Choroid plexus epithelial cell (primary cell): ENCODE data around the gene EYA3.

Experiments used
- DNase-seq: peaks from one replicate; pipeline ENCODE4 v3.0.0-alpha.2; 2010; ENCODE audit warnings: low read depth
- H3K4me3 ChIP-seq: 2 replicates; pipeline ENCODE4 v1.5.1; 2011; ENCODE audit warnings: low read depth, mild to moderate bottlenecking, control low read depth, low read length, moderate library complexity
- TF ChIP-seq, protein P1 (sequence below): conservative IDR thresholded peaks from 2 replicates; pipeline ENCODE4 v1.5.1; 2011; ENCODE audit warnings: low read depth, mild to moderate bottlenecking, control low read depth, inconsistent platforms, low read length, moderate library complexity

EYA3 gene

DNA sequence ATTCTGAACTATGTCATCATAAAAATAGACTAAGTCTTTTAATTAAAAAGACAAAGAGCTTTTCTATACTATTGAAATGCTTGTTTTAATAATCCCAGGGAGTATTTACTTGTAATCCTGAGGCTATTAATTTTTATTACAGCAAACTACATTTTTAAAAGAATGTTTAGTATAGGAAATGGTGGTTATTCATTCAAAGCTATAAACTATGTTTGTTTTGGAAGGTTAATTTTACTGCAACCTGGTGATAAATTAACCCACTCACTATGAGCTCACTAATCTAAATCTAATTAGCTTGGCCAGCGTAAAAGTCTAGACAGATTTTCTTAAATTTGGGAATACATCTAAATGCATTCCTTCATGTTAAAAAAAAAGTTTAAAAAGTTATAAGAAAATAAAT, 13.8 kb upstream of the EYA3 start:
- TF ChIP-seq, protein P1, sequence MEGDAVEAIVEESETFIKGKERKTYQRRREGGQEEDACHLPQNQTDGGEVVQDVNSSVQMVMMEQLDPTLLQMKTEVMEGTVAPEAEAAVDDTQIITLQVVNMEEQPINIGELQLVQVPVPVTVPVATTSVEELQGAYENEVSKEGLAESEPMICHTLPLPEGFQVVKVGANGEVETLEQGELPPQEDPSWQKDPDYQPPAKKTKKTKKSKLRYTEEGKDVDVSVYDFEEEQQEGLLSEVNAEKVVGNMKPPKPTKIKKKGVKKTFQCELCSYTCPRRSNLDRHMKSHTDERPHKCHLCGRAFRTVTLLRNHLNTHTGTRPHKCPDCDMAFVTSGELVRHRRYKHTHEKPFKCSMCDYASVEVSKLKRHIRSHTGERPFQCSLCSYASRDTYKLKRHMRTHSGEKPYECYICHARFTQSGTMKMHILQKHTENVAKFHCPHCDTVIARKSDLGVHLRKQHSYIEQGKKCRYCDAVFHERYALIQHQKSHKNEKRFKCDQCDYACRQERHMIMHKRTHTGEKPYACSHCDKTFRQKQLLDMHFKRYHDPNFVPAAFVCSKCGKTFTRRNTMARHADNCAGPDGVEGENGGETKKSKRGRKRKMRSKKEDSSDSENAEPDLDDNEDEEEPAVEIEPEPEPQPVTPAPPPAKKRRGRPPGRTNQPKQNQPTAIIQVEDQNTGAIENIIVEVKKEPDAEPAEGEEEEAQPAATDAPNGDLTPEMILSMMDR: no peak
- no peak for DNase-seq
- no peak overlapping the region for H3K4me3 ChIP-seq

DNA sequence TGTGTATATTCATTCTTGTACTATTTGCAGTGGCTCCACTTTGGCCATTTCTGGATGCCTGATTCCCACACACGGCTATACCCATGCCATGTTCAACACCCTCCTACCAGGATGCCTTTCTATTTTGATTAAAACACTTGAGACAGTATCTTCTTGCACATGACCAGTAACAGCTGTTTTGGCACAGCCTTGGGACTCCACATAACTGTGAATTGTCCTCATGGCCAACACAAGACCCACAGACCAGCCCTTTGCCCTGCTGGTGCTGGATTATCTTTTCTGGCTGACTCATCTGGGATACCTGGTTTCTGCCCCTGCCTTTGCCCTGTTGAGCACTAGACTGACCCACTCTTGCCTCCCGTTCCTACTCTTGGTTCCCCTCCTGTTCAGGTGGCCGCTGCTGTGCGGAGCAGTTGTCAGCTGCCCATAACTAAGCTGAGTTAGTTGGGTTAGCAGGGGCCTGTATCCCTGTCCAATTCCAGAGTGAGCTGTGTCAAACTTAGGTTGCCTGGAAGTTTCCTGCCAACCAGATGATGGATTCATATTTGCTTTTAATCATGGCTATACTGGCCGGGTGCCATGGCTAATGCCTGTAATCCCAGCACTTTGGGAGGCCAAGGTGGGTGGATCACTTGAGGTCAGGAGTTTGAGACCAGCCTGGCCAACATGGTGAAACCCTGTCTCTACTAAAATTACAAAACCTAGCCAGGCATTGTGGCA, 10.8 kb upstream of the EYA3 start:
- peak; percentile 21 for DNase-seq
- TF ChIP-seq, protein P1: no peak
- H3K4me3 ChIP-seq: no peak overlapping the region

DNA sequence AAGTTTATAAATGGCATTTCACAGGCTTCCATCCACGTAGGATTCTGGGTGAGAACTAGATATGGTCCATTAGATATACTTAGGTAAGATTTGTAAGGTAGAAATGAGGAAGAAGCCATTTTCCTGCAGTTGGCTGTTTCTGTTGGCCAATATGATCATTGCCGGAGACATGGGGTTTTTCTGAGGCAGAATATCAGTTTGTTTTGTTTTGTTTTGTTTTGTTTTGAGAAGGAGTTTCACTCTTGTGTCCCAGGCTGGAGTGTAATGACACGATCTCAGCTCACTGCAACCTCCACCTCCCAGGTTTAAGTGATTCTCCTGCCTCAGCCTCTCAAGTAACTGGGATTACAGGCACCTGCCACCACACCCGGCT, 8.7 kb upstream of the EYA3 start:
- TF ChIP-seq, protein P1: no peak
- H3K4me3 ChIP-seq: no peak overlapping the region
- no peak for DNase-seq

DNA sequence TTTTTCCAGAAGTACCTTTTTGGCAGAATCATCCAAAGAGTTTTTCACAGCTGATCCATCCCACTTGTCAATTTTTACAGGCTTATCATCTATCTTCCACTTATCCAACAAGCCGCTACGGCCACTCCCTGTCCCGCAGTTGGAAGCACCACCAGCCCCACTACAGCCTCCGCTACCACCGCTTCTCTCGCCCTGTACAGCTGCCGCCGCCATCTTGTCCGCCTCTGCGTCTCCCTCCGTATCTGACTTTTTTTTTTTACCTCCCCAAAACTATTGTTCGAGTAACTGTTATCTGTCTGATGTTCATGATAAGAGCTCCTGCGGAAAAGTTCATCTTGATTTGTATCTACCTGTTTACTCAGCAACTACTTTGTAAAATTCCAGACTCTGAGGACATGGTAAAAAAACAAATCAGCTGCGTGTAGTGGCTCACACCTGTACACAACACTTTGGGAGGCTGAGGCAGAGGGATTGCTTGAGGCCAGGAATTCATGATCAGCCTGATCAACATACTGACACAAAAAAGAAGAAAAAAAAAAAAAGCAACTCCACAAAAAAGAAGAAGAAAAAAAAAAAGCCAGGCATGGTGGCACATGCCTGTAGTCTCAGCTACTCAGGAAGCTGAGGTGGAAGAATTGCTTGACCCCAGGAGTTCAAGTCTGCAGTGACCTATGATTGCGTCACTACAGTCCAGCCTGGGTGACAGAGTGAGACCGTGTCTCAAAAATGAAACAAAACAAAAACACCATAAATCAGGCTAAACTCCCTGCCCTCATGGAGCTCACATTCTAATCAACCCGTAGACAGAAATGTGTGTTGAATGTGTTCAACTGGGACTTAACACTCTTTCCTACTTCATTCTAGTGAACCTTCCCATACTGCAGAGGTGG, 8.0 kb upstream of the EYA3 start:
- no peak overlapping the region for H3K4me3 ChIP-seq
- no peak for DNase-seq
- TF ChIP-seq, protein P1: no peak

DNA sequence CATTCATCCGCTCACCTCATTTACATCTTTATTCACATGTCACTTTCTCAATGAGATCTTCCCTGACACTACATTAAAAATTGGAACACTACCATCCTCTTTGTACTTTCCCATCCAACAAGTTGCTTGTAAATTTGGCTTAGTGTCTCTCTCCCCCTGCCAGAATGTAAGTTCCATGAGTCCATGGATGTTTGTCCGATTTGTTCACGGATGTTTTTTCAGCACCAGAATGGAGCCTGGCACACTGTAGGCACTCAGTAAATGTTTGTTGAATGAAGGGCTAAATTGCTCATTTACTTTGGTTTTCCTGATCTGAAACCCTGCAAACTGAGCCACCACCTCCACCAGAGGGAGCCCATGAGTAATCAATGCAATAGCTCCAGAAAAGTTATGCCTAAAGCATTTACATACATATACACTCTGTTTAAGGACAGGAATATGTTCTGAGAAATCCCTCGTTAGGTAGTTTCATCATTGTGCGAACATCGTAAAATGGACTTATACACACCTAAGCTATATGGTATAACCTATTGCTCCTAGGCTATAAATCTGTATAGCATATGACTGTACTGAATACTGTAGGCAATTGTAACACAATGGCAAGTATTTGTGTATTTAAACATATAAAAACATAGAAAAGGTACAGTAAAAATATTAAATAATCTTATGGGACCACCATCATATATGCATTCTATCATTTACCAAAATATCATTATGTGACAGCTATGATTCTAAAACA, 2.8 kb upstream of the EYA3 start:
- peak; percentile 85 for DNase-seq
- TF ChIP-seq, protein P1: peak; percentile 95
- no peak overlapping the region for H3K4me3 ChIP-seq

DNA sequence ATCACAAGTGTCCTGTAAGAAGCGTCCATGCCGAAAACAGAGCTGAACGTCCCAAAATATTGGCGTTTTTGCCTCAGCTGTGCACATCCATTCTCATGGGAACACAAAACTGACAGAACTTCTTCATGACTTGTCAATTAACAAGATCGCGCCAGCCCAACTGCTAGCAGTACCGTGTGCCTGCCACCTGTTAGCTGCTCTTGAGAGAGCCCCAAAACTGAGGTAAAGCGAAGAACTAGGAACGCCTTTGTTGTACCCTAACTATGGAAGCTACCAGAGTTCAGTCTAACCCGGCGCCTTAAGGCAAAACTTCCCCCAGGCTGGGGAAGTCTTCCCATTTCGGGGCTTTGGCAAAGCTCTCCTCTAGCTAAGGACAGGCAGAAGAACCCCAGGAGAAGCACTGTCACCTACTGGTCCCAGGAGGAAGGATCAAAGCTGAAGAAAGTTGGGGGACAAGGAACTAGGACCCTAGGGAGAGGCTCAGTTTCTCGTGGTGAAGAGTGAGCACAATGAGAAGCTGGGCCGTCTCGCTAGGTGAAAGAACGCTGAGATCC, 719 bp downstream of the EYA3 start:
- TF ChIP-seq, protein P1: peak; percentile 45
- H3K4me3 ChIP-seq: peak overlapping the region; percentile 79
- peak; percentile 42 for DNase-seq
